HFF-Myc (cell line): ENCODE data around the gene USP11.

Source experiments
- DNase-seq: peaks from one replicate; pipeline ENCODE4 v3.0.0-alpha.2; 2011; ENCODE audit warnings: low read depth; ENCODE audit errors: extremely low read depth
- H3K4me3 ChIP-seq: replicated peaks from 2 replicates; pipeline ENCODE4 v1.5.1; 2011; ENCODE audit warnings: low read depth, mild to moderate bottlenecking, control low read depth, low read length
- CTCF ChIP-seq: IDR thresholded peaks from 2 replicates; pipeline ENCODE4 v1.5.1; 2012; ENCODE audit warnings: mild to moderate bottlenecking, low read depth, low read length, control low read depth; ENCODE audit errors: missing control alignments

Gene USP11

GRCh38 chrX:47190445-47191269, 42.2 kb upstream of the USP11 start:
- no peak for TF ChIP-seq CTCF
- H3K4me3 ChIP-seq: peak overlapping the region; percentile 72
- peak; percentile 80 for DNase-seq

DNA sequence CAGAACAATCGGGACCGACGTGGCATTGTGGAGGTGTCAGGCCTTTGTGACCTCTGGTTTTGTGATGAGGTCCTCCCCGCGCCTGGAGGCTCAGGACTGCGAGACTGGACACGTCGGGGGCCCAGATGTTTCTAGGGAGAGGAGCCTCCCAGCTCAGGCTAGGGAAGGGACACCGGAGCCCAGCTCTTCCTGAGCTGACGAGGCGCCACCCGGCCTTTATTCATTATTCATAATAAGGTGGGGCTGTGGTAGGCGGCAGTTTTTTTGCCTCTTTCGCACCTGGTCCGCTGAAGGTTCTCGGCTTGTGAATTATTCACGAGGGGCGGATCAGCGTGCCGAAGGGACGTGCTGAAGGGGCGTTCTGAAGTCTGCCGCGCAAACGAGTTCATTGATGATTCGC, 41.5 kb upstream of the USP11 start:
- no peak for TF ChIP-seq CTCF
- no peak for DNase-seq
- peak overlapping the region; percentile 72 for H3K4me3 ChIP-seq

DNA sequence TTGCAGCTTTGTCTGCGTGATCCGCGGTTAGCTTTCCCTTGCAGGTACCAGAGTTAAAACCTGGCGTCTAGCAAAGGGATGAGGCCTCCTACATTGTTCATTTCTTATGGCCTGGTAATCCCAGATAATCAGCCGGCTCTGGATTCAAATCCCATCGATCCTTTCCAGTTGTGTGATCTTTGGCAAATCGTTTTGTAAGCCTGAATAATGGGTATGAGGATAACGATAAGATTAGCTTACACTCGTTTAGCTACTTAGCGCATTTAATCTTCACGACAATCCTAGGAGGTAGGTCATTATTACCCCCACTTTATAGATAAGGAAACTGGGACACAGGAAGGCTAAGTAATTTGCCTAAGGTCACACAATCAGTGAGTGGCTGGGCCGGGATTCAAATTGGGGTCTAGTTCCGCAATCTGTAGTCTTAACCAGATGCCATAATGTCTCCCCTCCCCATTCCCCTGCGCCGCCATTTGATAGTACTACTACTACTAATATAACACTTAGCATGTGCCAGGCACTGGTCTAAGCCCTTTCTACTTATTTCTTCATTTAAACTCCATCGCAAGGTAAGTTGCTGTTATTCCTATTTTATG, 40.9 kb upstream of the USP11 start:
- no peak for DNase-seq
- H3K4me3 ChIP-seq: peak overlapping the region; percentile 72
- TF ChIP-seq CTCF: no peak

- TF ChIP-seq CTCF: peak; percentile 61
- peak; percentile 85 for DNase-seq
- H3K4me3 ChIP-seq: peak within 1 kb of the TSS; percentile 67
Measured at GRCh38 chrX:47193475-47194193, 39.2 kb upstream of the USP11 start, which contains the start of gene UBA1. Gene UBA1, plus strand, starts transcription at chrX:47193829. Its CDS starts 4,974 bp downstream, at chrX:47198803.

- DNase-seq: no peak
- TF ChIP-seq CTCF: no peak
- peak overlapping the region; percentile 67 for H3K4me3 ChIP-seq
Measured at GRCh38 chrX:47194194-47194787, 38.5 kb upstream of the USP11 start.

DNA sequence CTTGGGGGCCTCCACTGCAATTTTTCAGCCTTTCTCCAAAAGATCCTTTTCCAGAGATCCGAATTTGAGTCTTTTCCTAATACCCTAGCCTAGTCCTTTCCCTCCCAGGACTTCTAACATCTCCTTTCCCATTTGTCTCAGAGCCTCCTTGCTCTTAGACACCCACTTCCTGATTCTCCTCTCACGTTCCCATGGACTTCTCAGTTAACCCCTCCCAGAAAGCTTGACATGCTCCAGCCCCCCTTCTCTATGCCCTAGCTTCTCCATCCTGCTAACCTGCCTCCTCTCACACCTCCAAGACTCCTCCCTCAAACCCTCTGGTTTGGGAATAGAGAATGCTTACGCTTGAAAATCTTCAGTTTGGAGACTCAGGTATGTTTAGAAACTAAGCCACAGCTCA, 36.7 kb upstream of the USP11 start:
- no peak for DNase-seq
- peak overlapping the region; percentile 67 for H3K4me3 ChIP-seq
- no peak for TF ChIP-seq CTCF
